MCF 10A (cell line): Measurements from ENCODE around the gene KCNC1. TPM values are rescaled to one million over a fixed set of nuclear protein-coding genes. Genes with fewer than 3 reads are reported as not detected.

ENCODE experiments used
- BruUV-seq: library from RNA; stranded (reverse); fragments of 400-500 nt; replicated peaks from 2 replicates; lab custom pipeline; 2021; lab: Mats Ljungman, UMichigan
- CTCF ChIA-PET: fragments of 300-600 bp; sonication (Branson Sonifier 250); formaldehyde crosslinking; extraction: SDS; loops from one replicate; lab custom pipeline; 2021; ENCODE audit warnings: antibody characterized with exemption, inconsistent platforms; lab: Yijun Ruan, JAX
- POLR2A ChIA-PET: fragments of 300-600, 350-650 bp; sonication (Branson Sonifier 250); formaldehyde crosslinking; extraction: SDS; loops from one replicate; lab custom pipeline; 2020; ENCODE audit warnings: antibody characterized with exemption, inconsistent platforms; lab: Yijun Ruan, JAX
- DNase-seq: peaks from one replicate; pipeline ENCODE4 v3.0.0-alpha.2; 2018; ENCODE audit not compliant: unreplicated experiment
- H3K27ac Mint-ChIP-seq: one replicate; pipeline ENCODE4 v1.8.0; 2022; ENCODE audit warnings: mild to moderate bottlenecking, low read depth, mixed read lengths; ENCODE audit not compliant: unreplicated experiment
- H3K27me3 Mint-ChIP-seq: one replicate; pipeline ENCODE4 v1.8.0; 2022; ENCODE audit warnings: mixed read lengths; ENCODE audit not compliant: insufficient read depth, unreplicated experiment
- H3K36me3 Mint-ChIP-seq: one replicate; pipeline ENCODE4 v1.8.0; 2022; ENCODE audit warnings: mild to moderate bottlenecking, moderate library complexity, mixed read lengths; ENCODE audit not compliant: insufficient read depth, unreplicated experiment
- H3K4me1 Mint-ChIP-seq: one replicate; pipeline ENCODE4 v1.8.0; 2022; ENCODE audit warnings: mixed read lengths; ENCODE audit not compliant: insufficient read depth, unreplicated experiment
- H3K4me3 Mint-ChIP-seq: one replicate; pipeline ENCODE4 v1.8.0; 2022; ENCODE audit warnings: mild to moderate bottlenecking, moderate library complexity, mixed read lengths; ENCODE audit not compliant: unreplicated experiment
- H3K9me3 Mint-ChIP-seq: one replicate; pipeline ENCODE4 v1.8.0; 2022; ENCODE audit warnings: mixed read lengths; ENCODE audit not compliant: unreplicated experiment
- intact Hi-C: fragments of 100-400 bp; cut with micrococcal nuclease; formaldehyde crosslinking; loops from 2 replicates; pipeline ENCODE4 v1.14.1; 2022
- total RNA-seq: library from RNA; stranded (reverse); gene quantifications from 2 replicates; pipeline ENCODE4 v1.2.3, GENCODE V29; 2022
- TF ChIP-seq, protein P1 (sequence below): fragments of 200-600 bp; IDR thresholded peaks from one replicate; pipeline ENCODE4 v1.8.0; 2022; ENCODE audit warnings: antibody characterized with exemption, mild to moderate bottlenecking; ENCODE audit not compliant: unreplicated experiment

The KCNC1 gene
- total RNA-seq, 1 experiment from 2014 or later: not detected

GRCh38 chr11:17735818-17736578 is 1.4 kb downstream of the KCNC1 start:
- Mint-ChIP-seq H3K27ac (no peak overlapping the region), H3K4me1 (no peaks in the 10 kb centered on the region), H3K27me3 (peaks cover 13% of the 10 kb centered on the region), H3K36me3 (no peaks in the 10 kb centered on the region), H3K4me3 (no peak overlapping the region), H3K9me3 (no peaks in the 10 kb centered on the region)
- DNase-seq: no peak
- CTCF ChIA-PET: interaction anchor here (0.8 to 10.6 kb wide), 2 partner anchors 235 to 245 kb away, joined by 3 to 507 read pairs; no protein-coding TSS in a partner anchor
- TF ChIP-seq, protein P1, sequence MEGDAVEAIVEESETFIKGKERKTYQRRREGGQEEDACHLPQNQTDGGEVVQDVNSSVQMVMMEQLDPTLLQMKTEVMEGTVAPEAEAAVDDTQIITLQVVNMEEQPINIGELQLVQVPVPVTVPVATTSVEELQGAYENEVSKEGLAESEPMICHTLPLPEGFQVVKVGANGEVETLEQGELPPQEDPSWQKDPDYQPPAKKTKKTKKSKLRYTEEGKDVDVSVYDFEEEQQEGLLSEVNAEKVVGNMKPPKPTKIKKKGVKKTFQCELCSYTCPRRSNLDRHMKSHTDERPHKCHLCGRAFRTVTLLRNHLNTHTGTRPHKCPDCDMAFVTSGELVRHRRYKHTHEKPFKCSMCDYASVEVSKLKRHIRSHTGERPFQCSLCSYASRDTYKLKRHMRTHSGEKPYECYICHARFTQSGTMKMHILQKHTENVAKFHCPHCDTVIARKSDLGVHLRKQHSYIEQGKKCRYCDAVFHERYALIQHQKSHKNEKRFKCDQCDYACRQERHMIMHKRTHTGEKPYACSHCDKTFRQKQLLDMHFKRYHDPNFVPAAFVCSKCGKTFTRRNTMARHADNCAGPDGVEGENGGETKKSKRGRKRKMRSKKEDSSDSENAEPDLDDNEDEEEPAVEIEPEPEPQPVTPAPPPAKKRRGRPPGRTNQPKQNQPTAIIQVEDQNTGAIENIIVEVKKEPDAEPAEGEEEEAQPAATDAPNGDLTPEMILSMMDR: no peak
- POLR2A ChIA-PET: no interaction called here
- no TSS peak for BruUV-seq
- intact Hi-C loops: no loop called here

- no peaks in the 10 kb centered on the region for H3K36me3 Mint-ChIP-seq
- no peak overlapping the region for H3K27ac Mint-ChIP-seq
- BruUV-seq: no TSS peak
- no peaks in the 10 kb centered on the region for H3K9me3 Mint-ChIP-seq
- peaks cover 13% of the 10 kb centered on the region for H3K27me3 Mint-ChIP-seq
- H3K4me3 Mint-ChIP-seq: no peak overlapping the region
- no peaks in the 10 kb centered on the region for H3K4me1 Mint-ChIP-seq
- CTCF ChIA-PET: interaction anchor here (0.8 to 10.6 kb wide), 2 partner anchors 234 to 245 kb away, joined by 3 to 507 read pairs; no protein-coding TSS in a partner anchor
- TF ChIP-seq, protein P1: no peak
- intact Hi-C loops: no loop called here
- POLR2A ChIA-PET: no interaction called here
- DNase-seq: no peak
Observed at GRCh38 chr11:17736579-17736893, 2.0 kb downstream of the KCNC1 start.

DNA sequence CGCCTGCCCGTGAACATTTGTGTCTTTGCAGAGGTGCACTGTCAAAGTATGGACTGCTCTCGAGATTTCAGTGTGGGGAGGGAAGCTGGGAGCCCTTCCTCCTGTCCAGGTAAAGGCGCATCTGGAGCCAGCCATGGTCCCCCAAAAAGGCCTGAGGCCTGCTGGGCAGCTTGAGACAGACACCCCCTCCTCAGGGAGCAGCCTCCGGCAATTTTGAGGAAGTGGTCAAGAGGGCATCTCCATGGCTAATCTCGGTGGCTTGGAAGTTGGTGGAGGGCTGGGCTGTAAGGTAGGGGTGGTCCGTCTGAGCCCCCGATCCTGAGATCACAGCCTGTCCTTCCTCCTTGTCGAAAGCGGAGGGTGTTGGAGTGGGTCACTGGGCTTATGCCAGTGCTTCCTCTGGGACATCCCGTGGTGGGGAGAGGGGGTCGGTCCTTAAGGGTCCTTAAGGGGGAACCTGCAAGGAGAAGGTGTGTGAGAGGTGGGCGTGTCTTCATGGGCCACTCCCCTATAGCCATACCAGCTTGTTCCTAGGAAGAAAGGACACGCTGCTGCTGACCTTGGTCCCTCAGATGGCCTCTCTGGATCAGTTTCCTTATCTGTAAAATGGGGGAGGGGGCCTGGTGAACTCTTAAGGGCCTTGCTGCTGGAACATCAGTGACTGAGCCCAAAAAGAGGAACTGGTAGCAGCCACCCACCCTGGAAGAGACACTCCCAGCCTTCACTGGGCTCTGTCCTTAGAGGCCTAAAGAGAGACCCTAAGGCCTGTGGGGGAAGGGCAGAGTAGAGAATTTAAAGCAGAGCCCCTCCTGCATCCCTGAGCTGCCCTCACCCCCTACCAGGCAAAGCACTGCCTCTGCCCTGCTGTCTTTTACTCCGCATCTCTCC is 2.6 kb downstream of the KCNC1 start:
- Mint-ChIP-seq H3K9me3 (no peaks in the 10 kb centered on the region), H3K27ac (no peak overlapping the region), H3K4me3 (no peak overlapping the region), H3K36me3 (no peaks in the 10 kb centered on the region), H3K4me1 (no peaks in the 10 kb centered on the region), H3K27me3 (peaks cover 13% of the 10 kb centered on the region)
- BruUV-seq: no TSS peak
- intact Hi-C loops: no loop called here
- DNase-seq: no peak
- TF ChIP-seq, protein P1: no peak
- ChIA-PET CTCF (interaction anchor here (0.8 to 10.6 kb wide), 2 partner anchors 234 to 244 kb away, joined by 3 to 507 read pairs; no protein-coding TSS in a partner anchor), POLR2A (no interaction called here)
